GM19193 (cell line): ENCODE results near the gene SIAH3.

ENCODE experiments used
- POLR2A ChIP-seq: IDR thresholded peaks from 4 replicates; pipeline ENCODE4 v1.6.1; 2011; ENCODE audit not compliant: insufficient read depth, insufficient read length; ENCODE audit errors: extremely low read depth

The SIAH3 gene

DNA sequence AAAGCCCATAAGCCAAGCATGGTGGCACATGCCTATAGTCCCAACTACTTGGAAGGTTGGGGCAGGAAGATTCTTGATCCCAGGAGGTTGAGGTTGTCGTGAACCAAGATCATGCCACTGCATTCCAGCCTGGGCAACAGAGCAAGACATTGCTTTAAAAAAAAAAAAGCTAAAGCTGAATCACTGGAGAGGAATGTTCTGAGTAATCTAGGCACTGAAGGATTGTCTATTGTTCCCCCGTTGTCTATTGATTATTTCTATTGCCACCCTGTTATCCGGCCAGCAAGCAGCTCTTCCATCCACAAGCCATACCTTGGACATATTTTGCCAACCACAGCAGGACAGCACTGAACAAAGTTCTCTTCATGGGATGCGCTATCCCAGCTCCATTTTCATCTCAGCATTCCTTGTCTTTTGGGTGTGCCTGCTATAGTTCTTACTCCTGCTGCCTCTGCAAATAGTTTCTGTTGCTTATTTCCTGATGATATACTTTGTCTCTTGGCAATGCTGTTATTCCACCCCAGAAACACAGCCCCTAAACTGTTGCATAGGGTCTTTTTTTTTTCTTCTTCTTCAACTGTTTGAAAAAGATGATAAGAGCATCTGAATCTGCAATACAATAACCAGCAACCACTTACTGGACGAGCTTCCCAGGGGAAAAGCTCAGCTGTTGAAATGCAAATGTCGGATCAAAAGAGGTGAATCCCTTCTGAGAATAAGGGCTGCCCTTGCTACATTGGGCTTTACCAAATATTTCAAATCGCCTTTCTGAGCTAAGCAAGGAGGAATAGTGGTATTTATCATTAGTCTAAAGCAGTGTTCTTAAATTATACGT is 22.2 kb upstream of the SIAH3 start:
- TF ChIP-seq POLR2A: no peak

DNA sequence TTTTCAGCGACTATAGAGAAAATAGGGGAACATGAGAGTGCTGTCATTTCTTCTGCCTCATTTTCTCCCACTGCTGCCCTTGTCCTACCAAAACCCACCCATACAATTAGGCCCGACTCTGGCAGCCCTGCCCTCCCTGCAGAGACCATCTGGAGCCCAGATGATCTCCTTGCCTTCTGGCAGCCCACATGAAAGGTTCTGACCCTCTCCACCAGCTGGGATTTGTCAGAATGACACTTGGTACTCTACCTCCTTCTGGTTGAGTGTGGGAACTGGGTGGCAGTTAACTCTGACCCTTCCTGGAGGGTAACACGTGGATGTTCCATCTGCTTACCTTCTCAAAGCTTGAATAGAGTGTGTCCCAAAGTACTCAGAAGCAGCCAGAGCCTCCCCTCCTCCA is 21.0 kb upstream of the SIAH3 start:
- no peak for TF ChIP-seq POLR2A

DNA sequence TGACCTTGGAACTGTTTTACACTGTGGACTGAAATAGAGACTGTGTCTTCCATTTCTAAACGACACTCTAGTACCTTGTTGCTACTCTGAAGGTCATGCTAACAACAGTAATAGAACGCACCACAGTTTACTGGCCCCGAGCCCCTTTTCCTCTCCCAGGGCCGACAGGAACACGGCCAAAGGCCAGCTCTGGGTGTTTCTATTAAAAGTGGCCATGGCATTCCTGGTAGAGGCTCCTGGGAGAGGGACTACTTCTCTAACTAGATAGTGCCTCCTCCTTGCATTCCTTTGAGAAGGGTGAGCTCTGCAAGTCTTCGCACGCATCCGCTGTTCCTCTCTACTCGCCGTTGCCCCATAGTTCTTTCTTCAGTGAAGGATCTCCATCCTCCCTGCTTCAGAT is 18.7 kb upstream of the SIAH3 start:
- TF ChIP-seq POLR2A: no peak

DNA sequence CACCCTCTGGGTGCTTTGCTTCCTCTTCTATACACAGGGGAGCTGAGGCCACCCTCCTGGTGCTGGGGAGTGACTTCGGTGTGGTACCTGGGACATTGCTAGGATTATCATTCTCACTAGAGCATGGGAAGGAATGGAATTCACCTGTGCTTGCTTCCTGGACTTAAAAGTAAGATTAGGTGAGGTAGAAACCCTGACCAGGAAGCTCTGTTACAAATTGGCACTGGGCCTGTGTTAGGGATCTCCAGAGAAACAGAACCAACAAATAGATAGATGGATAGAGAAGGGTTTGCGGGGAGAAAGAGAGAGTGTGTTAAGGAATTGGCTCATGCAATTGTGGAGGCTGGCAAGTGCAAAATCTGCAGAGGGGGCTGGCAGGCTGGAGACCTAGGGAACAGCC is 13.9 kb upstream of the SIAH3 start:
- no peak for TF ChIP-seq POLR2A

DNA sequence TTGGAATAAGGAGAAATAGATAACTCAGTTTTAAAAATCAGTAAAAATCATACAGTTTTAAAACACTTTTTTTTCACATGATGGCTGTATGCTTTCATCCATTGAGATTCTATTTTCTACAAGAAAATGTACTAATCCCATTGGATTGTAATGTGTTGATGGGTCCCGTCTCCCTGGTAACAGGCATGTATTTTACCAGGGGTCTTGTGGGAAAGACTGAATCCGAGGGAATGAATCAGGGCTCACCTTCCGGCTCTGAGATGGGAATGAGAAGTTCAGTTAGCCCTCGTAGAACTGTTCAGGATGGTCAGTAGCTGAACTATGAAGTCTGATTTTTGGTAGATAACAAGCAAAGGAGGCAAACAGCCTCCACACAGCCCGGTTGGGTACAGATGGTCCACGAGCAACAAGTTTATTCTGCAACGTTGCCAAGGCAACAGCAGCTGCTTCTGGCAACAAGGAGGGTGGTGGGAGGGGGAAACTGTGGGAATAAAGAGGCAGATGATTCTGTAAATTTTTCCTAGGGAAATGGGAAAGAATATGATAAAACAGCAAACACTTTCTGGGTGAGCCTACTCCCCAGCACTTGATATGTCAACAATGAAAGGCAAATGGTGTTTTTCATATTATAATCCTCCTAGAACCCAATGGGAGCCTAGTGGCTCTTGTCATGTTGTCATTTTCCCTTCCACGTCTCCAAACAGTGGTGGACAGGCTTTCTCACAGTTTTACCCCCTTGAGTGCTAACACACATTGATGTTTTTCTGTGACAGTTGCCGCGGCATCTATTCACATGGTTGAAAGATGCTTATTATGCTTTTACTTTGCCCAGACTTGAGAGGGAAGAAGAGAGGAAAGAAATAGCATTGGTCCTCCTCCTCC is 12.4 kb upstream of the SIAH3 start:
- no peak for TF ChIP-seq POLR2A

DNA sequence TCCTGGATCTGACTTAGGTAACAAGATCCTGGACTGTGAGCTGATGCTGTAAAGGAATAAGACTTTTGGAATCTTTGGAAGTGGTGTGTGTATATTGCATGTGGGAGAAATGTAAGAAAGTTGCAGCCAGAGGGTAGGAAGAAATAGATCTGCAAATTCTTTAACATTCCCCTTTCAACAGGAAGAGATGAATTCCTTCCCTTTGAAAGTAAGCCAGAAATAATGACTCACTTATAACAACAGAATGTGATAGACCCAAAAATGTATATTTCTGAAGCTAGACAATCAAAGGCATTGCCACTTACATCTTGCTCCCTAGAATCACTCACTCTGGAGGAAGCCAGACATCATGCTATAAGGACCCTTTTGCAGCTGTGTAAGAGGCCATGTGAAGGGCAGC is 9.8 kb upstream of the SIAH3 start:
- TF ChIP-seq POLR2A: no peak

DNA sequence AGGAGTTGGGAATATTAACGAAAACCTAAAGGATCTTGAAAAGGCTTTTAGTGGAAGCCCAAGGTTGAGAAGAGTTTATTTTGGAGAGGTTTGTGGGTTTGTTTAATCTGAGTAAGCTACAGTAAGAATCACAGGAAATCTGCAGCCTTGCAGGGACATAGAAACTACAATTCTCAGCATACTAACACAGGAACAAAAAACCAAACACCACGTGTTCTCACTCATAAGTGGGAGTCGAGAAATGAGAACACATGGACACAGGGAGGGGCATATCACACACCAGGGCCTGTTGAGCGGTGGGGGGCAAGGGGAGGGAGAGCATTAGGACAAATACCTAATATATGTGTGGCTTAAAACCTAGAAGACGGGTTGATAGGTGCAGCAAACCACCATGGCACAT is 8.7 kb upstream of the SIAH3 start:
- TF ChIP-seq POLR2A: no peak

DNA sequence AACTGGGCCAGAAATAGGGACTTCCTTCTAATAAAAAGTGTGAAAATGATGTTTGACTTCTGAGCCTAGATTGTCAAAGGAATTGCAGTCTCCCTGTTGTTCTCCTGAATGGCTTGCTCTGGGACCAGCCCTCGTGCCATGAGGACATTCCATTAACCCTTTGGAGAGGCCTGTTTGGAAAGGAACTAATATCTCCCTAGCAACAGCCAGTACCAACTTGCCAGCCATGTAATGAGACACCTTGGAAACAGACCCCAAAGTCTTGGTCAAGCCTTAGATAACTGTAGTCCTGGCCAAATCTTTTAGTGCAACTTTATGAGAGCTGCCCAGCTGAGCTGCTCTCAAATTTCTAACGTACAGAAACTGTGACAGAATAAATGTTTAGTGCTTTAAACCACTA is 8.2 kb upstream of the SIAH3 start:
- no peak for TF ChIP-seq POLR2A

DNA sequence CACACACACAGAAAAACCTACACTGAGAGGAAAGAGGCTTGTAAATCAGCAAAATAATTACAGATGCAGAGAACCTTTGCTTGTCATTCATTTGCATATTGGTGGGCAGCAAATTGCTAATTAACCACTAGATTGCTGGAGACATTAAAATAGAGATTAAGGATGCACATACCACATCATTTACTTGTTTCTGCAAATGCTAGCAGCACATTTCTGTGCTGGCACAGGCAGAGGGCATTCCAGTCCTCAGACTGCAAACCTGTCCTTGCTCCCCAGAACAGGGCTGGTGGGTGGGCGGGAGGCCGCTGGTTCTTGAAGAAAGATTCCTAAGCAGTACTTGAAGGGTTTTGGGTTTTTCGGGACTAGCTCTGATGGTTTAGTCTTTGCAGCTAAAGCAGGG is 941 bp upstream of the SIAH3 start:
- TF ChIP-seq POLR2A: no peak

DNA sequence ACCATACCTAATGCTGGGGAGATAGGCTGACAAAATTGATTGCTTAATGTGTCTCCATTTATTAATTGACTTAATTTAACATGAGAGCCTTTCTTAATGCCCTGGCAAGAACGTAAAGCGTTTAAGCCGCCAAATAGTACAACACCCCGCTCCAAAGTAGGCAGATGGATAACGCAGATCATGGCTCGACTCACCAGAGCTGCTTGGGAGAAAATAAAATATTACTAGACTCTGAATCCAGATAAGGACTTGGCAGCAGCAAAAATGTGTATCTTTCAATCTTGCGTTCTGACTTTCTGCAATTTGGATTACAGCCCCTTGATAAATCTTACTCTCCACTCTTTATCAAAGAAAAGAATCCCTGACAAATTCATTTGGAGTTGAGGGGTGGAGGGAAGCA is 403 bp upstream of the SIAH3 start:
- no peak for TF ChIP-seq POLR2A

DNA sequence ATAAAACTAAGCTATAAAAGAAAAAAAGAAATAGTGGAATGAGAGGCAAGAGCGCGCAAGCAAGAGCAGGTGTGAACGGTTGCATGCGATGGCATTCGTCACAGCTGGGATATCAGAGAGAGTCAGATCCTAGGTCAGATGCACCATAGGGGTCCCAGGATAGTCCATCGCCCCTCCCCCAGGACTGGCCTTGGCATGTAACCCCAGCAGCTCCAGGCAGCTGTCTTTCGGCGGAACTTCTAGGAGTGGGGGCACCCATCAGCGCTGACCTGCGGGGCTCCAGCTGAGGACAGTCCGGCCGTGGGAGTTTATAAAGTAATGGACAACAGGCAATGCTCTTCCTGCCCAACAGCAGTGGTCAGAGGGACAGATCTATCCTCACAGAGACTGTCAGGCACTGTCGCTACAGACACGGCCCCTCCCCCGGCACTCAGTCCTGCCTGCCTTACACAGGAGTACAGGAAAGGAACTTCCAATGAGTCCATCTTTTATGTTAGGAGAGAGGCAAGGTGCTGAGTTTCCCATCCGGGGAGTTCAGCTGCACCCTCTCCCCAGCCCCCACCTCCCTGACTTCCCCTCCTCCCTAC is 1.4 kb downstream of the SIAH3 start:
- TF ChIP-seq POLR2A: no peak

DNA sequence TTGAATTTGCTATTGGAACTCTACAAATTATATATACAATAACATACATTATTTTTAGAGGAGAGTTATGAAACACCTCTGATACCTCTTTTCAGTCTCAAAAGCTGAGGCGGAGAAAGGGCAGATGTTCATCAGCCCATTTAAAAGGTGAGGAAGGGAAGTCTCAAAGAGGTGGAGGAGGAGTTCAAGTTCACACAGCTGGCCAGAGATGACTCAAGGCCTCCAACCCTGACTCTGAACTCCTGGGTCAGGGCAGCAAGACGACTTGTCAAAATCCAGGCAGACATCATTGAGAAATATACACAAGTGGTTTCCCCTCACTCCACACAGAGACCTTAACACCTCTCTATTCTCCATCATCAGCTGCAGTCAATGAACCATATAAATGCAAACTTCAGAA is 2.1 kb downstream of the SIAH3 start:
- no peak for TF ChIP-seq POLR2A

DNA sequence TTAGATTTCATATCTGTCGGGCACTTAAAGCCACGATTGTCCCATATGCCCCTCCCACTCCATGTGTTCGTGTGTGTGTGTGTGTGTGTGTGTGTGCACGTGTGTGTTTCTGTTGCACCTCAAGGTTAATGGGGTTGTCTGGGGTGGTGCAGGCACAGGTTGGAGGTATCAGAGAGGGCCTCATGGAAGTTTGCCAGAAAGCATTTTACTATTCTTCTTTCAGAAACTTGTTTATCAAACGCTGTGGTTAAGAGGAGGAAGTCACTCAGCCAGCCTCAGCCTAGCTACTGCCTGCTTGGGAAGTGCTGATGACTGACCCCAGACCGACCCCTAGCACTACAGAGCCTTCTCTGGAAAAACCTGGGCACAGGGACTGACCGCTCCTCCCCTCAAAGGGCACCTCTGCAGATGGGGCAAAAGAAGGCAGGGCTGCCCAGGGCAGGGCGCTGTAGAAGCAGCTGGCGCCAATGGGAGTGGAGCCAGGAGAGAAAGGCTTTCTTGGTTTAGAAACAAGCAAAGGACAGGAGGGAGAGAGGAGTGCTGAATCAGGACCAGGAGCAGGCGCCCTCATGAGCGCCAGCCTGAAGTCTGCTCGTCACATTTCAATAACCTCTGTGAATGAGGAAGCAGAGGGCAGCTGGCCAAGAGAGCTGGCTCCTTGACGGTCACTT is 3.9 kb downstream of the SIAH3 start:
- TF ChIP-seq POLR2A: no peak

DNA sequence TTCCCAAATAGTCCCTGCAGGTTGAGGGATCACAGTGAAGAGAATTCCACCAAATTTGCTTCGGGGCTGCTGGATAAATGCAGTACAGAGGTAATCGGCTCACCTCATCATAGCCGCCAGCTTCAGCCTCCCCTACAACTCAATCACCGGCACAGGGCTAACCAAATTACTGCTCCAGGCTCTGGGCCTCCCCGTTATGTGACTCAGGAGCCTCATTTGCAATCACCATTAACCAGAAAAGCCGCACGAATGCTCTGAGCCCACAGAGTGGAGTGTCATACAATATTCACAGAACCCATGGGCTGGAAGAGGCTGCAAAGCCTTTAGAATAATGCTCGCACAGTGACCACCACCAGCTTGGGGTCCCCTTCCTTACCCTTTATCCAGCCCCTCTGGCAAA is 4.9 kb downstream of the SIAH3 start:
- no peak for TF ChIP-seq POLR2A

DNA sequence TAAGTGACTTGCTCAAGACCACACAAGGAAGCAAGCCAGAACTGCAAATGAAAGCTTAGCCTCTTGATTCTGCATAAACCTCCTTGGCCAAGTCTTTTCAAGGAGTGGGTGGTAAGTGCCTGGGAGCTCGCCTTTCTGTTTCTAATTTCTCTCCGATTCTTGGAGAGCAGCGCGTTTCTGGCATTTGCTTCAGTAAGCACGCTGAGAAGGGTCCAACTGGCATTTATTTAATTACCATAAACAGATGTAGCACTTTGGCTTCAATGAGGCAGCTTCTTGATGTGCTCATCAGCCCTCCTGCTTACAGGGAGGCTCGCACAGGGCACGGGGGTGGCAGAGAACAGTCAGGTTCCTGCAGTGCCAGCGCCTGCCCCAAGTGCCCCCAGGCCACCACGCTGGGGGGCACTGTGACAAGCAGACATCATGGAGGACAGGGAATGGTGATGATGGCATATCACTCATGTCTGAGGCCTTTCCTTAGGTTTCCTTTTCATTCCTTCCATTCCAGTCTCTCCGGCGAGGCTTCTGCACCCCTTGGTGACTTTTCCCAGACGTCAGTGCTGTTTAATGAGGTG is 13.3 kb downstream of the SIAH3 start:
- no peak for TF ChIP-seq POLR2A
